ENCODE measurements around the gene KCNIP2. TPM values are rescaled to one million over a fixed set of nuclear protein-coding genes. Genes with fewer than 3 reads are reported as not detected.

The KCNIP2 gene
- under 0.01 and 0.17 TPM in 2 replicates for total RNA-seq

GRCh38 chr10:101843032-101844021 is at the start of gene KCNIP2:
Gene KCNIP2 (minus strand): TSS chr10:101843800. CDS start chr10:101843568, 232 bp downstream.

GRCh38 chr10:101818119-101818871 is 25.3 kb downstream of the KCNIP2 start, which contains the start of gene OGA:
Gene OGA (minus strand): TSS chr10:101818444. CDS start chr10:101818022, 422 bp downstream.

GRCh38 chr10:101782811-101783735 is 60.5 kb downstream of the KCNIP2 start, which contains the start of gene NPM3:
Gene NPM3 (minus strand): TSS chr10:101783446. CDS start chr10:101783390, 56 bp downstream.

Other genes starting within 250 kb of the KCNIP2 start
- 14.4 and 14.5 TPM in 2 replicates for gene FBXW4, start 148.6 kb downstream of the KCNIP2 start, total RNA-seq
- not detected in 2 replicates for gene FGF8, start 67.7 kb downstream of the KCNIP2 start, total RNA-seq
- 131 and 132 TPM in 2 replicates for gene NPM3, start 60.4 kb downstream of the KCNIP2 start, total RNA-seq
- 49.5 and 52.8 TPM in 2 replicates for gene OGA, start 25.4 kb downstream of the KCNIP2 start, total RNA-seq
- 5.9 and 7.9 TPM in 2 replicates for gene ARMH3, start 212.4 kb upstream of the KCNIP2 start, total RNA-seq
- gene HPS6, start 221.5 kb upstream of the KCNIP2 start, total RNA-seq: 24.2 and 27.4 TPM in 2 replicates